ENCODE results near the gene SLC9A9.

Gene SLC9A9

GRCh38 chr3:143234526-143234925 is 613.7 kb downstream of the SLC9A9 start (continued):
- no peak for TF ChIP-seq POU6F1 (CRISPR knock-in tag; IDR thresholded peaks at IDR 0.05; ENCODE audit: borderline replicate concordance, low read depth)
- no peak for TF ChIP-seq OSR1 (CRISPR knock-in tag; IDR thresholded peaks at IDR 0.05)
- TF ChIP-seq BACH2 (CRISPR knock-in tag; IDR thresholded peaks at IDR 0.05; ENCODE audit: borderline replicate concordance): no peak
- TF ChIP-seq TOX (CRISPR knock-in tag; IDR thresholded peaks at IDR 0.05; ENCODE audit: borderline replicate concordance): no peak

GRCh38 chr3:143232981-143233380 is 615.3 kb downstream of the SLC9A9 start:
- ATAC-seq: no peak
- no peak for TF ChIP-seq SNAI2 (CRISPR knock-in tag; IDR thresholded peaks at IDR 0.05)
- TF ChIP-seq ZNF70 (CRISPR knock-in tag; IDR thresholded peaks at IDR 0.05): no peak
- no peak for TF ChIP-seq PATZ1 (CRISPR knock-in tag; IDR thresholded peaks at IDR 0.05; ENCODE audit: borderline replicate concordance)
- TF ChIP-seq TOX (CRISPR knock-in tag; IDR thresholded peaks at IDR 0.05; ENCODE audit: borderline replicate concordance): no peak
- TF ChIP-seq PPARA (CRISPR knock-in tag; IDR thresholded peaks at IDR 0.05; ENCODE audit: borderline replicate concordance): no peak
- TF ChIP-seq ISL1 (CRISPR knock-in tag; IDR thresholded peaks at IDR 0.05): no peak
- no peak for TF ChIP-seq TSHZ2 (CRISPR knock-in tag; IDR thresholded peaks at IDR 0.05)
- no peak for TF ChIP-seq BACH2 (CRISPR knock-in tag; IDR thresholded peaks at IDR 0.05; ENCODE audit: borderline replicate concordance)
- no peak for TF ChIP-seq CSRNP3 (CRISPR knock-in tag; IDR thresholded peaks at IDR 0.05)
- no peak for TF ChIP-seq ZFP3 (CRISPR knock-in tag; IDR thresholded peaks at IDR 0.05)
- TF ChIP-seq TCF4 (CRISPR knock-in tag; IDR thresholded peaks at IDR 0.05; ENCODE audit: borderline replicate concordance): no peak
- no peak for TF ChIP-seq RARB (CRISPR knock-in tag; IDR thresholded peaks at IDR 0.05)
- no peak for TF ChIP-seq ESRRG (CRISPR knock-in tag; IDR thresholded peaks at IDR 0.05)
- TF ChIP-seq CREB5 (CRISPR knock-in tag; IDR thresholded peaks at IDR 0.05; ENCODE audit: low read depth): no peak
- no peak for TF ChIP-seq ZC3H10 (CRISPR knock-in tag; IDR thresholded peaks at IDR 0.05)
- TF ChIP-seq ZNF565 (CRISPR knock-in tag; conservative IDR thresholded peaks at IDR 0.05; ENCODE audit: low read depth): no peak
- TF ChIP-seq OSR1 (CRISPR knock-in tag; IDR thresholded peaks at IDR 0.05): no peak
- no peak for TF ChIP-seq ARNTL (CRISPR knock-in tag; IDR thresholded peaks at IDR 0.05; ENCODE audit: borderline replicate concordance, low read depth)
- no peak for TF ChIP-seq ZFP30 (CRISPR knock-in tag; IDR thresholded peaks at IDR 0.05)

GRCh38 chr3:143228405-143228804 is 619.9 kb downstream of the SLC9A9 start:
- no peak for ATAC-seq
- no peak for TF ChIP-seq OSR1 (CRISPR knock-in tag; IDR thresholded peaks at IDR 0.05)
- TF ChIP-seq BACH2 (CRISPR knock-in tag; IDR thresholded peaks at IDR 0.05; ENCODE audit: borderline replicate concordance): no peak
